WTC11 (cell line): ENCODE results near the gene TEX35. TPM values are rescaled to one million over a fixed set of nuclear protein-coding genes. Genes with fewer than 3 reads are reported as not detected.
A peak's percentile ranks its signal among the peaks of the same experiment; 100 is the strongest.

ENCODE experiments used
- ATAC-seq: fragments of 200-7000 bp; cut with Tn5 transposase; 2 replicates; pipeline ENCODE4 v1.10.0; 2021; ENCODE audit warnings: mild to moderate bottlenecking, moderate library complexity
- Bru-seq: library from RNA; stranded (reverse); fragments of 400-500 nt; gene quantifications from one replicate; lab custom pipeline; 2021; lab: Mats Ljungman, UMichigan
- CTCF ChIA-PET: fragments of 300-600 bp; sonication (Branson Sonifier 250); formaldehyde crosslinking; loops from one replicate; lab custom pipeline; 2021; ENCODE audit warnings: antibody characterized with exemption; lab: Charles Lee
- POLR2A ChIA-PET: fragments of 350-600 bp; sonication (Branson Sonifier 250); formaldehyde crosslinking; loops from one replicate; lab custom pipeline; 2021; ENCODE audit warnings: antibody characterized with exemption; lab: Charles Lee
- DNase-seq: peaks from one replicate; pipeline ENCODE4 v3.0.0; 2021; ENCODE audit warnings: low spot score
- H3K27ac Mint-ChIP-seq: 2 replicates; pipeline ENCODE4 v1.8.0; 2021; ENCODE audit warnings: mixed read lengths
- H3K27me3 Mint-ChIP-seq: 2 replicates; pipeline ENCODE4 v1.8.0; 2021; ENCODE audit warnings: low read depth, mild to moderate bottlenecking, moderate library complexity, mixed read lengths
- H3K36me3 Mint-ChIP-seq: 2 replicates; pipeline ENCODE4 v1.8.0; 2021; ENCODE audit warnings: mixed read lengths
- H3K4me1 Mint-ChIP-seq: 2 replicates; pipeline ENCODE4 v1.8.0; 2022; ENCODE audit warnings: mixed read lengths
- H3K4me3 Mint-ChIP-seq: 2 replicates; pipeline ENCODE4 v1.8.0; 2021; ENCODE audit warnings: mild to moderate bottlenecking, moderate library complexity, mixed read lengths
- H3K9me3 Mint-ChIP-seq: 2 replicates; pipeline ENCODE4 v1.8.0; 2021; ENCODE audit warnings: mixed read lengths
- ATF1 ChIP-seq: sonication (generic); formaldehyde crosslinking; IDR thresholded peaks from 2 replicates; pipeline ENCODE4 v1.8.1; 2023; ENCODE audit warnings: mild to moderate bottlenecking, moderate library complexity, missing genetic modification reagents
- CREM ChIP-seq: sonication (generic); formaldehyde crosslinking; IDR thresholded peaks from 2 replicates; pipeline ENCODE4 v1.8.1; 2022; ENCODE audit warnings: mild to moderate bottlenecking, missing genetic modification reagents, moderate library complexity
- CTCF ChIP-seq: fragments of 200-600 bp; IDR thresholded peaks from 2 replicates; pipeline ENCODE4 v1.8.0; 2022; ENCODE audit warnings: antibody characterized with exemption
- HMGA2 ChIP-seq: fragments of 250-450 bp; sonication (Bioruptor Pico); IDR thresholded peaks from 2 replicates; pipeline ENCODE4 v1.4.0; 2021; ENCODE audit warnings: mild to moderate bottlenecking, moderate library complexity
- IRF1 ChIP-seq: sonication (generic); formaldehyde crosslinking; IDR thresholded peaks from 2 replicates; pipeline ENCODE4 v1.8.0; 2023; ENCODE audit warnings: missing genetic modification reagents
- MXD4 ChIP-seq: fragments of 250-450 bp; sonication (Bioruptor Pico); IDR thresholded peaks from 2 replicates; pipeline ENCODE4 v1.8.0; 2021; ENCODE audit warnings: mild to moderate bottlenecking, moderate library complexity, borderline replicate concordance
- NFYB ChIP-seq: sonication (generic); formaldehyde crosslinking; conservative IDR thresholded peaks from 2 replicates; pipeline ENCODE4 v1.8.0; 2022; ENCODE audit warnings: low read depth, missing genetic modification reagents
- RELA ChIP-seq: sonication (generic); formaldehyde crosslinking; IDR thresholded peaks from 2 replicates; pipeline ENCODE4 v1.8.1; 2022; ENCODE audit warnings: missing genetic modification reagents, mild to moderate bottlenecking, borderline replicate concordance
- TCF7 ChIP-seq: sonication (generic); formaldehyde crosslinking; IDR thresholded peaks from 2 replicates; pipeline ENCODE4 v1.8.0; 2022; ENCODE audit warnings: mild to moderate bottlenecking, low read depth, missing genetic modification reagents, moderate library complexity
- ZNF121 ChIP-seq: sonication (generic); formaldehyde crosslinking; IDR thresholded peaks from 2 replicates; pipeline ENCODE4 v1.8.0; 2023; ENCODE audit warnings: missing genetic modification reagents
- ZNF219 ChIP-seq: sonication (generic); formaldehyde crosslinking; IDR thresholded peaks from 2 replicates; pipeline ENCODE4 v1.8.0; 2023; ENCODE audit warnings: missing genetic modification reagents, mild to moderate bottlenecking, borderline replicate concordance
- ZNF263 ChIP-seq: sonication (generic); formaldehyde crosslinking; IDR thresholded peaks from 2 replicates; pipeline ENCODE4 v1.8.1; 2022; ENCODE audit warnings: low read depth, mild to moderate bottlenecking, moderate library complexity, missing genetic modification reagents
- ZNF396 ChIP-seq: fragments of 250-450 bp; sonication (Bioruptor Pico); IDR thresholded peaks from 2 replicates; pipeline ENCODE4 v1.8.0; 2021; ENCODE audit warnings: mild to moderate bottlenecking, moderate library complexity, borderline replicate concordance
- ZNF425 ChIP-seq: fragments of 250-450 bp; sonication (Bioruptor Pico); conservative IDR thresholded peaks from 2 replicates; pipeline ENCODE4 v1.9.0; 2021; ENCODE audit warnings: mild to moderate bottlenecking
- long read RNA-seq, 3 experiments: library from RNA in 1 of 3; library from capped mRNA in 1 of 3; library from polyadenylated mRNA in 1 of 3; unstranded in 2 of 3; stranded (forward) in 1 of 3; transcript quantifications; one replicate each; pipeline ENCODE4 v2.0.0, GENCODE V29; 2021
- total RNA-seq: library from RNA; stranded (reverse); gene quantifications from 3 replicates; pipeline ENCODE4 v1.2.3, GENCODE V29; 2021
- TF ChIP-seq, protein P1 (sequence below): sonication (generic); formaldehyde crosslinking; IDR thresholded peaks from 2 replicates; pipeline ENCODE4 v1.8.0; 2022; ENCODE audit warnings: mild to moderate bottlenecking, missing genetic modification reagents
- TF ChIP-seq, protein P2 (sequence below): sonication (generic); formaldehyde crosslinking; IDR thresholded peaks from 2 replicates; pipeline ENCODE4 v1.8.1; 2023; ENCODE audit warnings: mild to moderate bottlenecking, moderate library complexity, missing genetic modification reagents
- TF ChIP-seq, protein P3 (sequence below): fragments of 250-450 bp; sonication (Bioruptor Pico); IDR thresholded peaks from 2 replicates; pipeline ENCODE4 v1.8.0; 2021; ENCODE audit warnings: mild to moderate bottlenecking
- TF ChIP-seq, protein P4 (sequence below): sonication (generic); formaldehyde crosslinking; IDR thresholded peaks from 2 replicates; pipeline ENCODE4 v1.8.1; 2022; ENCODE audit warnings: missing genetic modification reagents, borderline replicate concordance
- TF ChIP-seq, protein P5 (sequence below): fragments of 250-450 bp; sonication (Bioruptor Pico); IDR thresholded peaks from 2 replicates; pipeline ENCODE4 v2.1.2; 2022; ENCODE audit warnings: mild to moderate bottlenecking, moderate library complexity

The TEX35 gene
- total RNA-seq (not detected in 3 replicates), Bru-seq, nascent RNA (not detected)
- long read RNA-seq, experiment 1, partial matches to known transcripts: 0 of 3 reads
- long read RNA-seq, experiment 1, other reads (novel, unspliced or antisense): 3 of 3 reads
- long read RNA-seq, experiment 2, partial matches to known transcripts: 0 of 2 reads
- long read RNA-seq, experiment 2, other reads (novel, unspliced or antisense): 2 of 2 reads
- long read RNA-seq, experiment 3, partial matches to known transcripts: 0 of 3 reads
- long read RNA-seq, experiment 3, other reads (novel, unspliced or antisense): 3 of 3 reads

DNA sequence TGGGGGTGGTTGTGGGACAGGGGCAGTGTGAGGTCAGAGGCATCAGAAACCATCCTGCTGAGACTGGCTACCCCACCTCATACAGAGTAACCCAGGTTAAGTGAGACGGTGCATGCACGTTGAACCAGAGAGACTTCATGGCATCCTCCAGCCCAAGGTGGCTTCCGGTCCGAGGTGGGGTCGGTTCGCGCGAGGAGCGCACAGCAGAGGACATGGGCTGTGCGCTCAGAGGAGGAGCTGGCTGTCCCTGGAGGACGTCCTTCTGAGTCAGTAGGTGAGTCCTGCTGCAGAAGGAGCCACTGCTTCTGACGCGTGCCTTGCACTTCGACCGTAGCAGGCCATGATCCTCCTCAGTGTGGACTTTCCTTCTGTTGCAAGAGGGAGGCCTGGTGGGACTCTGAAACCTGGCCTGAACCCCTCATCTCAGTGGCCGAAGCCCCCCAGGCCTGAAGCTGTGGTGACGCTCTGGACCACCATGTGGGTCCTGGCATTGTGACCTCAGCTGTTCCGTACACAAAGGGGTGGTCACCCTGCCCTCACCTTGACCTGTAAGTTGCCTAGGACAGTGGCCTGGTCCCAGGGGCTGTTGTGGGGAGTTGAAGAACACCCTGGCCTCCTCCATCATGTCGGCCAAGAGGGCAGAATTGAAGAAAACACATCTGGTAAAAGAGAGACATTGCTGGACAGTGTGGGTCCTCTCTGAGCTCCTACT lies at the start of gene TEX35:
Gene TEX35, plus strand, starts transcription at position 544 of the 712 bp plus-strand sequence. Its CDS starts 80 bp downstream, at position 624.
- peak; percentile 5 for DNase-seq
- Mint-ChIP-seq H3K4me3 (no peak within 1 kb of the TSS), H3K27me3 (no peaks in the 10 kb centered on the region), H3K9me3 (no peaks in the 10 kb centered on the region), H3K36me3 (no peaks in the 10 kb centered on the region), H3K4me1 (no peaks in the 10 kb centered on the region; the same call in 1 of the 2 replicates)
- ChIA-PET CTCF (interaction anchor here (1.4 to 6.4 kb wide), 2 partner anchors 12 to 490 kb away, joined by 3 to 54 read pairs; no protein-coding TSS in a partner anchor), POLR2A (no interaction called here)
- no peak for ATAC-seq
- TF ChIP-seq MXD4 (CRISPR knock-in tag) (no peak), HMGA2 (CRISPR knock-in tag) (no peak), ATF1 (no peak), NFYB (CRISPR knock-in tag) (no peak), CREM (no peak), RELA (CRISPR knock-in tag) (no peak), ZNF425 (CRISPR knock-in tag) (no peak), IRF1 (CRISPR knock-in tag) (no peak)
- TF ChIP-seq, protein P1, sequence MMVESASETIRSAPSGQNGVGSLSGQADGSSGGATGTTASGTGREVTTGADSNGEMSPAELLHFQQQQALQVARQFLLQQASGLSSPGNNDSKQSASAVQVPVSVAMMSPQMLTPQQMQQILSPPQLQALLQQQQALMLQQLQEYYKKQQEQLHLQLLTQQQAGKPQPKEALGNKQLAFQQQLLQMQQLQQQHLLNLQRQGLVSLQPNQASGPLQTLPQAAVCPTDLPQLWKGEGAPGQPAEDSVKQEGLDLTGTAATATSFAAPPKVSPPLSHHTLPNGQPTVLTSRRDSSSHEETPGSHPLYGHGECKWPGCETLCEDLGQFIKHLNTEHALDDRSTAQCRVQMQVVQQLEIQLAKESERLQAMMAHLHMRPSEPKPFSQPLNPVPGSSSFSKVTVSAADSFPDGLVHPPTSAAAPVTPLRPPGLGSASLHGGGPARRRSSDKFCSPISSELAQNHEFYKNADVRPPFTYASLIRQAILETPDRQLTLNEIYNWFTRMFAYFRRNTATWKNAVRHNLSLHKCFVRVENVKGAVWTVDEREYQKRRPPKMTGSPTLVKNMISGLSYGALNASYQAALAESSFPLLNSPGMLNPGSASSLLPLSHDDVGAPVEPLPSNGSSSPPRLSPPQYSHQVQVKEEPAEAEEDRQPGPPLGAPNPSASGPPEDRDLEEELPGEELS (CRISPR knock-in tag): no peak
- TF ChIP-seq, all 79 proteins: peak for 0
- H3K27ac Mint-ChIP-seq: no peak within 1 kb of the TSS

GRCh38 chr1:178464141-178464540 lies 48.8 kb upstream of the TEX35 start:
- Mint-ChIP-seq H3K27me3 (no peaks in the 10 kb centered on the region), H3K4me1 (peaks cover 6% of the 10 kb centered on the region), H3K36me3 (peaks cover 25% of the 10 kb centered on the region), H3K9me3 (no peaks in the 10 kb centered on the region), H3K27ac (no peak overlapping the region), H3K4me3 (no peak overlapping the region)
- no peak for ATAC-seq
- CTCF ChIA-PET: interaction anchor here (1.0 kb wide), 2 partner anchors 37 to 164 kb away, joined by 3 read pairs; no protein-coding TSS in a partner anchor
- DNase-seq: no peak
- POLR2A ChIA-PET: no interaction called here
- no peak for TF ChIP-seq TCF7 (CRISPR knock-in tag)
- TF ChIP-seq ZNF219 (CRISPR knock-in tag): no peak
- no peak for TF ChIP-seq ZNF396 (CRISPR knock-in tag)
- TF ChIP-seq, protein P2, sequence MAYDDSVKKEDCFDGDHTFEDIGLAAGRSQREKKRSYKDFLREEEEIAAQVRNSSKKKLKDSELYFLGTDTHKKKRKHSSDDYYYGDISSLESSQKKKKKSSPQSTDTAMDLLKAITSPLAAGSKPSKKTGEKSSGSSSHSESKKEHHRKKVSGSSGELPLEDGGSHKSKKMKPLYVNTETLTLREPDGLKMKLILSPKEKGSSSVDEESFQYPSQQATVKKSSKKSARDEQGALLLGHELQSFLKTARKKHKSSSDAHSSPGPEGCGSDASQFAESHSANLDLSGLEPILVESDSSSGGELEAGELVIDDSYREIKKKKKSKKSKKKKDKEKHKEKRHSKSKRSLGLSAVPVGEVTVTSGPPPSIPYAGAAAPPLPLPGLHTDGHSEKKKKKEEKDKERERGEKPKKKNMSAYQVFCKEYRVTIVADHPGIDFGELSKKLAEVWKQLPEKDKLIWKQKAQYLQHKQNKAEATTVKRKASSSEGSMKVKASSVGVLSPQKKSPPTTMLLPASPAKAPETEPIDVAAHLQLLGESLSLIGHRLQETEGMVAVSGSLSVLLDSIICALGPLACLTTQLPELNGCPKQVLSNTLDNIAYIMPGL (CRISPR knock-in tag): no peak
- TF ChIP-seq, protein P3, sequence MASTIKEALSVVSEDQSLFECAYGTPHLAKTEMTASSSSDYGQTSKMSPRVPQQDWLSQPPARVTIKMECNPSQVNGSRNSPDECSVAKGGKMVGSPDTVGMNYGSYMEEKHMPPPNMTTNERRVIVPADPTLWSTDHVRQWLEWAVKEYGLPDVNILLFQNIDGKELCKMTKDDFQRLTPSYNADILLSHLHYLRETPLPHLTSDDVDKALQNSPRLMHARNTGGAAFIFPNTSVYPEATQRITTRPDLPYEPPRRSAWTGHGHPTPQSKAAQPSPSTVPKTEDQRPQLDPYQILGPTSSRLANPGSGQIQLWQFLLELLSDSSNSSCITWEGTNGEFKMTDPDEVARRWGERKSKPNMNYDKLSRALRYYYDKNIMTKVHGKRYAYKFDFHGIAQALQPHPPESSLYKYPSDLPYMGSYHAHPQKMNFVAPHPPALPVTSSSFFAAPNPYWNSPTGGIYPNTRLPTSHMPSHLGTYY (CRISPR knock-in tag): no peak
- TF ChIP-seq, protein P4, sequence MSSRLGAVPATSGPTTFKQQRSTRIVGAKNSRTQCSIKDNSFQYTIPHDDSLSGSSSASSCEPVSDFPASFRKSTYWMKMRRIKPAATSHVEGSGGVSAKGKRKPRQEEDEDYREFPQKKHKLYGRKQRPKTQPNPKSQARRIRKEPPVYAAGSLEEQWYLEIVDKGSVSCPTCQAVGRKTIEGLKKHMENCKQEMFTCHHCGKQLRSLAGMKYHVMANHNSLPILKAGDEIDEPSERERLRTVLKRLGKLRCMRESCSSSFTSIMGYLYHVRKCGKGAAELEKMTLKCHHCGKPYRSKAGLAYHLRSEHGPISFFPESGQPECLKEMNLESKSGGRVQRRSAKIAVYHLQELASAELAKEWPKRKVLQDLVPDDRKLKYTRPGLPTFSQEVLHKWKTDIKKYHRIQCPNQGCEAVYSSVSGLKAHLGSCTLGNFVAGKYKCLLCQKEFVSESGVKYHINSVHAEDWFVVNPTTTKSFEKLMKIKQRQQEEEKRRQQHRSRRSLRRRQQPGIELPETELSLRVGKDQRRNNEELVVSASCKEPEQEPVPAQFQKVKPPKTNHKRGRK: no peak
- no peak for TF ChIP-seq CTCF
- TF ChIP-seq ZNF121 (CRISPR knock-in tag): no peak
- TF ChIP-seq, protein P5, sequence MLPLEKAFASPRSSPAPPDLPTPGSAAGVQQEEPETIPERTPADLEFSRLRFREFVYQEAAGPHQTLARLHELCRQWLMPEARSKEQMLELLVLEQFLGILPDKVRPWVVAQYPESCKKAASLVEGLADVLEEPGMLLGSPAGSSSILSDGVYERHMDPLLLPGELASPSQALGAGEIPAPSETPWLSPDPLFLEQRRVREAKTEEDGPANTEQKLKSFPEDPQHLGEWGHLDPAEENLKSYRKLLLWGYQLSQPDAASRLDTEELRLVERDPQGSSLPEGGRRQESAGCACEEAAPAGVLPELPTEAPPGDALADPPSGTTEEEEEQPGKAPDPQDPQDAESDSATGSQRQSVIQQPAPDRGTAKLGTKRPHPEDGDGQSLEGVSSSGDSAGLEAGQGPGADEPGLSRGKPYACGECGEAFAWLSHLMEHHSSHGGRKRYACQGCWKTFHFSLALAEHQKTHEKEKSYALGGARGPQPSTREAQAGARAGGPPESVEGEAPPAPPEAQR (CRISPR knock-in tag): no peak
- TF ChIP-seq ZNF263 (CRISPR knock-in tag): no peak
